Choroid plexus epithelial cell (primary cell): ENCODE results near the gene TPCN2.

Experiments
- DNase-seq: peaks from one replicate; pipeline ENCODE4 v3.0.0-alpha.2; 2010; ENCODE audit warnings: low read depth
- H3K4me3 ChIP-seq: 2 replicates; pipeline ENCODE4 v1.5.1; 2011; ENCODE audit warnings: low read depth, mild to moderate bottlenecking, control low read depth, low read length, moderate library complexity
- TF ChIP-seq, protein P1 (sequence below): conservative IDR thresholded peaks from 2 replicates; pipeline ENCODE4 v1.5.1; 2011; ENCODE audit warnings: low read depth, mild to moderate bottlenecking, control low read depth, inconsistent platforms, low read length, moderate library complexity

TPCN2 gene

DNA sequence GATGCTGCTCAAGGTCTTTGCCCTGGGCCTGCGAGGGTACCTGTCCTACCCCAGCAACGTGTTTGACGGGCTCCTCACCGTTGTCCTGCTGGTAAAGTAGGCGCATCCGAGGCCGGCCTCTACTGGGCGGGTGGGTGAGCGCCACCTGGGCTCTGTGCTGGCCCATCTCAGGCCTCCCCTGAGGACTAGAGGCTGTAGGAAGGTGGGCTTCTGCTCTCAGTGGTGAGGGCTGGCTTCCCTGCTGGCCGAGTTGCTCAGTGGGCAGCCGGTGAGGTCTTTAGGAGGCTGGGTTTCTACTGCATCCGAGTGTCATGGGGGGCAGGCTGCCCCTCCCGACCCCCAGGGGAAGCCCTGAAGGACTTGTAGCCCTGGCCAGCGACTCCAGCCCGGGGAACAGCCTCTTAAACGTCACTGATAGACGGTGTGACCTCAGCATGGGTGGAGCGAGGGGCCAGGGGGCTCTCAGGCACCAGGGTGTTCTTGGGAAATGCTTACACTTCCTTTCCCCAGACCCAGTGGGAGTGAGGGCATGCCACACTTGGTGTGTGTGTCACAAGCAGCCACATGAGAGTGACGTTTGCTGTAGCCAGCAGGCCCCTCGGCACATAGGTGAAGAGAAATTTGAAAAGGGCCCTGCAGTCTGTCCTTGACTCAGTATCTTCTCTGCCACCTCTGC, 30.3 kb downstream of the TPCN2 start:
- no peak for DNase-seq
- no peak overlapping the region for H3K4me3 ChIP-seq
- TF ChIP-seq, protein P1, sequence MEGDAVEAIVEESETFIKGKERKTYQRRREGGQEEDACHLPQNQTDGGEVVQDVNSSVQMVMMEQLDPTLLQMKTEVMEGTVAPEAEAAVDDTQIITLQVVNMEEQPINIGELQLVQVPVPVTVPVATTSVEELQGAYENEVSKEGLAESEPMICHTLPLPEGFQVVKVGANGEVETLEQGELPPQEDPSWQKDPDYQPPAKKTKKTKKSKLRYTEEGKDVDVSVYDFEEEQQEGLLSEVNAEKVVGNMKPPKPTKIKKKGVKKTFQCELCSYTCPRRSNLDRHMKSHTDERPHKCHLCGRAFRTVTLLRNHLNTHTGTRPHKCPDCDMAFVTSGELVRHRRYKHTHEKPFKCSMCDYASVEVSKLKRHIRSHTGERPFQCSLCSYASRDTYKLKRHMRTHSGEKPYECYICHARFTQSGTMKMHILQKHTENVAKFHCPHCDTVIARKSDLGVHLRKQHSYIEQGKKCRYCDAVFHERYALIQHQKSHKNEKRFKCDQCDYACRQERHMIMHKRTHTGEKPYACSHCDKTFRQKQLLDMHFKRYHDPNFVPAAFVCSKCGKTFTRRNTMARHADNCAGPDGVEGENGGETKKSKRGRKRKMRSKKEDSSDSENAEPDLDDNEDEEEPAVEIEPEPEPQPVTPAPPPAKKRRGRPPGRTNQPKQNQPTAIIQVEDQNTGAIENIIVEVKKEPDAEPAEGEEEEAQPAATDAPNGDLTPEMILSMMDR, result no peak

DNA sequence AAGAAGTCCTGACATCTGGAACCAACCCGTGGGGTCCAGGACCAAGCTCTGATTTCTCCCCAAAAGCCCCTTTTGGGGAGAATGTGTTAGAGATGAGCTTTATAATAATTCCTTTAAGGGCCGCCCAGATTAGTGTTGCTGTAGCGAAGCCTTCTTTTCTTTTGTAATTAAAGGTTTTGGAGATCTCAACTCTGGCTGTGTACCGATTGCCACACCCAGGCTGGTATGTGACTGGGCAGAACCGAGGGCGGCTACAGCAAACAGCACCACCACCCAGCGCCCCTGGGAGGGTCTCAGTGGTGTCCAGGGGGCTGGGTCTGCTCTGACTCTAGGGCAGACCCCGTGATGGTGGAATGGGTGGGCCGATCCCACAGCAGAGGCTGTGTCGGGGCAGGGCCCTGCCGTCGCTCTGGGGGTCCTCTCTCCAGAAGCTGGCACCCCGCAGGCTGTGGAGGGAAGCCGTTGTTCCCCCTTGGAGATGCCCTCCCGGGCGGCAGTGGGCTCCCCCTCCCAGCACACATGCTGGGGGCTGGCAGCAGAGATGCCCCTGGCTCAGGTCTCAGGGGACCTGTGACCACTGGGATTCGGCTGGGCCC, 31.0 kb downstream of the TPCN2 start:
- H3K4me3 ChIP-seq, result no peak overlapping the region
- DNase-seq, result no peak
- TF ChIP-seq, protein P1, result no peak

DNA sequence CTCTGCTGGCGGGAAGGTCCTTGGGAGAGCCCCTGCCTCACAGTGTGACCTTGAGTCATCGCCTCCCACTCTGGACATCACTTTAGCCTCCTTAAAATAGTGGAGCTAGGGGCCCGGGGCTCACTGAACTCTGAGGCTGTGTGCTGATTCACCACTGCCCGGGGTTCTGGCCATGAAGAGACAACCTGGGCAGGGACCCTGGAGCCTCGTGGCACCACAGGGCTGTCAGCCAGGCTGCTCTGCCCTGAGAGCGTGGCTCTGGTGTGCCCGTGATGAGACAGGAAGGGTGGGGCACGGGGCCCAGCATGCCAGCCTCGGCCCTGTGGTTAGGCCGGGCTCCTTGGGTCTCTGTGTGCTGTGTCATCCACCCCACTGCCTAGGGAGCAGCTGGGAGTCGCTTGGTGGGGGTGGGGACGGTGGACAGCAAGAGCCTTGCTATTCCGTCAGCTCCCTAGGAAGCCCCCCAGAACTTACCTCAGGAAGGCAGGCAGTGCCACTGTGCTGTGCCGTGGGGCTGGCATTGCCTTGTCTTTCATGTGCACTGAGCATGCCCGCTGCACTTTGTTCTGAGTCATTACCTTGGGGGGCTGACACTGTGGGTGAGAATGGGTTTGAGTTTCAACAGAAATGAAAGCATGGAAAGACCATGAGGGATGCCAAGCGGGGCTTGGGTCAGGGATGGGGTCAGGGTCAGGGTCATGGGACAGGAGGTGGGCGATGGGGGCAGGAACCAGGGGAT, 31.7 kb downstream of the TPCN2 start:
- no peak overlapping the region for H3K4me3 ChIP-seq
- TF ChIP-seq, protein P1, result no peak
- no peak for DNase-seq

DNA sequence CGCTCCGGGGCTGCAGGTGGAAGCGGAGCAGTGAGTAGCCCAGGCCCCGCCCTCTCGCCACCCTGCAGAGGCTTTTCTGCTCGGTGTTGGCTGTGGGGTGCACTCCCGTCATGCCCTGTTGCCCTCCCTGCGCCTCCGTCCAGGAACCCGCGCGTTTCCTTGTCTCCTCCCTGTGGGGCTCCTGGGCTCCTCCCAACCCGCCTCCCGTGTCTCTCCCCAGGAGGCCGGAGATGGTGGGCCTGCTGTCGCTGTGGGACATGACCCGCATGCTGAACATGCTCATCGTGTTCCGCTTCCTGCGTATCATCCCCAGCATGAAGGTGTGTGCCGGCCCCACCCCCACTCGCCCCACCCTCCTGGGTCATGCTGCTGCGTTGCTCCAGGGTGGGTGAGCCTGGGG, 32.4 kb downstream of the TPCN2 start:
- no peak overlapping the region for H3K4me3 ChIP-seq
- DNase-seq, result no peak
- TF ChIP-seq, protein P1, result no peak

DNA sequence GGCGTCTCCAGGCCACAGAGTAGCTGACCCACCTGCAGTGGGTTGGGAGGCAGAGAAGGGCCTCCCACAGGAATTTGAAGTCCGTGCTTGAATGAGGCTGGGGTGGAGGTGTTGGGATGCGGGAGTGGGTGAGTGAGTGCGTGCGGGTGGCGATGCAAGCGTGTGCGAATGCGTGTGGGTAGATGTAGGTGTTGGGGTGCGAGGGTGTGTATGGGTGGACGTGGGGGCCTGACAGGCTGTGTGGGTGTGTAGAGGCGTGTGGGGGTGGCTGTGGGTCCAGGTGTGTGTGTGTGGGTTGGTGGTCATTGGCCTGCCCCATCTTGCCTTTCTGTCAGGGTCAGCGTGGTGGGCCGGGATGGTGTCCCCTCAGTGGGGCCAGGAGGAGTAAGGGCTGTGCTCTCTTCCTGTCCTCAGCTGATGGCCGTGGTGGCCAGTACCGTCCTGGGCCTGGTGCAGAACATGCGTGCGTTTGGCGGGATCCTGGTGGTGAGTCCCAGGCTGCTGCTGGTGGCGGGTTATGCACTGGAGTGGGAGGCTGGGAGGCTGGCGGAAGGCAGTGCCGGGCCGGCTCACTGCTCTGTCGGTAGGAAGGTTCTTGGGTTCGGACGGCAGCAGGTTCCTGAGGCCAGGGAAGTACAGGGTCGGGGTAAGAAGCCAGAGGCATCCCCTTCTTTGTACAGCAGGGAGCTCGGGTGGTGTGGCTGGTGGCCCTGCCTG, 35.0 kb downstream of the TPCN2 start:
- H3K4me3 ChIP-seq, result no peak overlapping the region
- TF ChIP-seq, protein P1, result no peak
- no peak for DNase-seq

DNA sequence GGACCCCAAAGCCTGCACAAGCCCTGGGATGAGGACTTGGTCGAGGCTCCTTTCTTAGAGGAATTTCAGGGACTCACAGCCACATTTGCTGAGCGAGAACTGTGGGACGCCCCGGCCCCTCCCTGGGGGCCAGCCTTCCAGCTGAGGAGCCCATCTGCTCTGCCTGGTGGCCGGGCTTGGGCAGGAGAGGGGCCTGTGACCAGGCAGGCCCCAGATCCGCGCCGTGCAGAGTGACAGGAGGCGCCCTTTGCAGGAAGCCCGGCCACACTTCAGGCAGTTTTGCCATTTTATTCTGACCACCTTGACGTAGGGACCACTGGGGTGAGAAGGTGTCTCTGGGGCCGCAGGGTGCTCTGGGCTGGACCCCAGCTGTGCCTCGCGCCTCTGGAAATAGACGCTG, 35.6 kb downstream of the TPCN2 start:
- DNase-seq, result no peak
- no peak overlapping the region for H3K4me3 ChIP-seq
- TF ChIP-seq, protein P1, result no peak
